Gastrocnemius medialis (tissue), 4 donors: Measurements from ENCODE around the gene CHAF1A. TPM values are rescaled to one million over a fixed set of nuclear protein-coding genes. Genes with fewer than 3 reads are reported as not detected.

Experiments used
- ATAC-seq, 2 donors: fragments of 150-250 bp; one replicate each; pipeline ENCODE4 v1.9.1; 2016
- DNase-seq, 2 donors: peaks; one replicate each; pipeline ENCODE4 v3.0.0-alpha.2; 2019
- H3K27ac ChIP-seq, 4 donors: fragments of 200-600 bp; sonication (generic); 1 replicate in 1 of 4; 2 replicates in 3 of 4; pipeline ENCODE4 v1.5.1; 2016 to 2018; ENCODE audit warnings: mild to moderate bottlenecking in 2 of 4, moderate library complexity in 1 of 4
- H3K27me3 ChIP-seq, 3 donors: fragments of 200-600 bp; sonication (generic) in 2 of 3; 1 replicate in 1 of 3; 2 replicates in 2 of 3; pipeline versions ENCODE4 v1.5.1 to v1.6.0; 2016 to 2019; ENCODE audit warnings: mild to moderate bottlenecking in 1 of 3, moderate library complexity in 1 of 3
- H3K36me3 ChIP-seq, 2 donors: fragments of 200-600 bp; sonication (generic) in 1 of 2; one replicate each; pipeline ENCODE4 v1.5.1; 2017 to 2018
- H3K4me1 ChIP-seq, 2 donors: fragments of 200-600 bp; sonication (generic) in 1 of 2; one replicate each; pipeline ENCODE4 v1.5.1; 2016 to 2017; ENCODE audit warnings: mild to moderate bottlenecking in 2 of 2
- H3K4me3 ChIP-seq, 4 donors: fragments of 200-600 bp; sonication (generic) in 3 of 4; 1 replicate in 1 of 4; 2 replicates in 3 of 4; pipeline ENCODE4 v1.5.1; 2016 to 2019; ENCODE audit warnings: mild to moderate bottlenecking in 2 of 4
- H3K9me3 ChIP-seq, 3 donors: fragments of 200-600 bp; sonication (generic) in 2 of 3; 1 replicate in 1 of 3; 2 replicates in 2 of 3; pipeline ENCODE4 v1.5.1; 2016 to 2019
- POLR2A ChIP-seq, 2 donors: fragments of 450-650 bp; IDR thresholded peaks; one replicate each; pipeline ENCODE4 v1.6.1; 2017; ENCODE audit warnings: antibody characterized with exemption in 2 of 2, mild to moderate bottlenecking in 2 of 2, moderate library complexity in 2 of 2
- in situ Hi-C, 4 donors: fragments of 200-750 bp; cut with MboI; loops; one replicate each; pipeline versions ENCODE4 v1.15.0 to v1.8.0; 2017; ENCODE audit warnings: low sequenced_read_pairs in 4 of 4
- intact Hi-C: fragments of 100-400 bp; cut with DNase I; formaldehyde crosslinking; loops from one replicate; pipeline ENCODE4 v1.15.1; 2023; ENCODE audit warnings: low total_unique reads
- microRNA-seq, 2 donors: library from miRNA; unstranded; fragments of <30 nt; microRNA quantifications; one replicate each; pipeline ENCODE4, GENCODE V29; 2016; ENCODE audit warnings: borderline replicate concordance in 2 of 2
- total RNA-seq, 4 donors: library from RNA; depleted of rRNA; stranded (reverse); fragments of >200 nt; gene quantifications; one replicate each; pipeline versions ENCODE4 v1.1.0 to v1.2.3, GENCODE V29; 2016

CHAF1A gene
- total RNA-seq, 4 donors from 2014 or later = 7.3 to 15.8 (median 9.7) TPM

- TF ChIP-seq POLR2A (IDR thresholded peaks at IDR 0.05) = no peak
- no peak for DNase-seq
- ATAC-seq = no peak
- Histone ChIP-seq H3K4me3 (no peak overlapping the region), H3K9me3 (no peaks in the 10 kb centered on the region), H3K36me3 (peaks cover 0 to 62% of the 10 kb centered on the region in 2 donors), H3K4me1 (no peaks in the 10 kb centered on the region), H3K27ac (no peak overlapping the region), H3K27me3 (no peaks in the 10 kb centered on the region)
- intact Hi-C loops (no loop called here), in situ Hi-C loops (no loop called here)
These were observed 90.1 kb downstream of the CHAF1A start for GRCh38 chr19:4492337-4493103.

Small RNA genes lying within 50 kb of the gene (microRNA-seq; reads per million reads assigned to microRNA genes)
- 0 reads per million in 2 donors for gene MIR4746

Other genes starting within 250 kb of the CHAF1A start
- 1 to 10 TPM in 1 of 4 donors, under 1 TPM in 1, not detected in 2; 0.10 to 1.0 TPM for gene CREB3L3, start 249.0 kb upstream of the CHAF1A start, total RNA-seq
- 10 to 100 TPM; 11.7 to 25.7 (median 13.7) TPM for gene SIRT6, start 220.1 kb upstream of the CHAF1A start, total RNA-seq
- 1 to 10 TPM in 1 of 4 donors, under 1 TPM in 3; 0.13 to 3.0 (median 0.45) TPM for gene ANKRD24, start 220.0 kb upstream of the CHAF1A start, total RNA-seq
- gene EBI3, start 173.1 kb upstream of the CHAF1A start, total RNA-seq = 1 to 10 TPM in 1 of 4 donors, under 1 TPM in 2, not detected in 1; 0.38 to 1.7 (median 0.85) TPM
- 10 to 100 TPM; 13.5 to 37.8 (median 19.9) TPM for gene YJU2, start 155.6 kb upstream of the CHAF1A start, total RNA-seq
- gene SHD, start 123.4 kb upstream of the CHAF1A start, total RNA-seq = under 1 TPM in 1 of 4 donors, not detected in 3; 0.26 TPM
- gene TMIGD2, start 100.3 kb upstream of the CHAF1A start, total RNA-seq = not detected
- not detected for gene FSD1, start 98.0 kb upstream of the CHAF1A start, total RNA-seq
- gene STAP2, start 63.8 kb upstream of the CHAF1A start, total RNA-seq = 1 to 10 TPM in 2 of 4 donors, under 1 TPM in 1, not detected in 1; 0.94 to 2.1 (median 1.3) TPM
- gene MPND, start 59.1 kb upstream of the CHAF1A start, total RNA-seq = 1 to 10 TPM; 2.7 to 3.1 (median 3.0) TPM
- gene SH3GL1, start 2.1 kb upstream of the CHAF1A start, total RNA-seq = 10 to 100 TPM; 11.6 to 19.4 (median 15.8) TPM
- gene UBXN6, start 55.2 kb downstream of the CHAF1A start, total RNA-seq = 100 to 1,000 TPM in 3 of 4 donors, 10 to 100 TPM in 1; 93.8 to 230 (median 114) TPM
- gene HDGFL2, start 69.7 kb downstream of the CHAF1A start, total RNA-seq = 10 to 100 TPM; 46.5 to 83.2 (median 56.1) TPM
- gene PLIN4, start 115.8 kb downstream of the CHAF1A start, total RNA-seq = 100 to 1,000 TPM in 3 of 4 donors, 10 to 100 TPM in 1; 79.6 to 282 (median 152) TPM
- gene PLIN5, start 132.6 kb downstream of the CHAF1A start, total RNA-seq = 100 to 1,000 TPM in 1 of 4 donors, 10 to 100 TPM in 3; 23.5 to 127 (median 52.9) TPM
- 1 to 10 TPM in 1 of 4 donors, under 1 TPM in 2, not detected in 1; 0.15 to 2.7 (median 0.98) TPM for gene LRG1, start 137.4 kb downstream of the CHAF1A start, total RNA-seq
- 1 to 10 TPM; 1.4 to 3.3 (median 2.6) TPM for gene SEMA6B, start 157.0 kb downstream of the CHAF1A start, total RNA-seq
- 1 to 10 TPM; 1.3 to 2.9 (median 1.7) TPM for gene TNFAIP8L1, start 236.9 kb downstream of the CHAF1A start, total RNA-seq